ENCODE data around the gene SLC2A1. TPM values are rescaled to one million over a fixed set of nuclear protein-coding genes. Genes with fewer than 3 reads are reported as not detected.

The SLC2A1 gene
- total and polyA plus RNA-seq, 9 of the 15 experiments (the other 6 are each of a cell fraction or from before 2014, with no cell fraction given): 12.6 to 153 (median 48.0) TPM

DNA sequence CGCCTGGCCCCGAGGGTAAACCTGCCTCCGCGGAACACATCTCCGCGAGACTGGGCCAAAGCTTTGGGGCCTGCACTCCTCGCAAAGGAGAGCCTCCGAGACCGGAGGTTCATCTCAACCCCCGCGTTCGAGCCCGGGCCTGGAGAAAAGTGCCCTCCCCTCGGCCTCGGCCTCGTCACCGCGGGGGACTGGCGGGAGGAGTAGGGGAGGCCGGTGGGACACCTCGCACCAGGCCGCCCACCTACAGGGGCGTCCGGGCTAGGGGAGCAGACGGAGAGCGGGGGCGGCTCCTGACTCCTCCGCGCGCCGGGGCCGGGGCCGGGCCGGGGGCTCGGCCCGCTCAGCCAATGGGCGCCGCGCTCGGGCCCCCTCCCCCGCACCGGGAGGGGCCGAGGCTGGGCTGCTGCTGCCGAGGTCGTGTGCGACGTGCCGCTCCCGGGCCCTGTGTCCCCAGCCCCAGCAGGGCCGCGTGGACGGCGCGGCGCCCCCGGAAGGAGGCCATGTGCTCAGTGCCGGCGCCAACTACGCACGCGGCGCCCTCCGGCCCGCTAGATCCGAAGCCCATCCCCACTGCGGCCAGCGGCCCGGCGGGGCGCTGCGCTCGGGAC lies 684 bp downstream of the SLC2A1 start (continued):
- TF ChIP-seq, protein P1, sequence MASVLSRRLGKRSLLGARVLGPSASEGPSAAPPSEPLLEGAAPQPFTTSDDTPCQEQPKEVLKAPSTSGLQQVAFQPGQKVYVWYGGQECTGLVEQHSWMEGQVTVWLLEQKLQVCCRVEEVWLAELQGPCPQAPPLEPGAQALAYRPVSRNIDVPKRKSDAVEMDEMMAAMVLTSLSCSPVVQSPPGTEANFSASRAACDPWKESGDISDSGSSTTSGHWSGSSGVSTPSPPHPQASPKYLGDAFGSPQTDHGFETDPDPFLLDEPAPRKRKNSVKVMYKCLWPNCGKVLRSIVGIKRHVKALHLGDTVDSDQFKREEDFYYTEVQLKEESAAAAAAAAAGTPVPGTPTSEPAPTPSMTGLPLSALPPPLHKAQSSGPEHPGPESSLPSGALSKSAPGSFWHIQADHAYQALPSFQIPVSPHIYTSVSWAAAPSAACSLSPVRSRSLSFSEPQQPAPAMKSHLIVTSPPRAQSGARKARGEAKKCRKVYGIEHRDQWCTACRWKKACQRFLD (CRISPR knock-in tag; IDR thresholded peaks at IDR 0.05): peak; percentile 84; the same call in 1 of the 2 replicates
- no peak for TF ChIP-seq FOXM1 (IDR thresholded peaks at IDR 0.05; ENCODE audit: low read depth)
- TF ChIP-seq FOXM1 (CRISPR knock-in tag; IDR thresholded peaks at IDR 0.05; ENCODE audit: low read depth): 0 out of 2 replicates have a peak, but pooled peaks have one; percentile 6
- no peak for TF ChIP-seq ASH1L (IDR thresholded peaks at IDR 0.05; ENCODE audit: borderline replicate concordance, low read depth, partially characterized antibody)
- peak; percentile 43; the same call in 1 of the 2 replicates for TF ChIP-seq SAFB (IDR thresholded peaks at IDR 0.05; ENCODE audit: borderline replicate concordance, low read depth, low read length)
- TF ChIP-seq, protein P2, sequence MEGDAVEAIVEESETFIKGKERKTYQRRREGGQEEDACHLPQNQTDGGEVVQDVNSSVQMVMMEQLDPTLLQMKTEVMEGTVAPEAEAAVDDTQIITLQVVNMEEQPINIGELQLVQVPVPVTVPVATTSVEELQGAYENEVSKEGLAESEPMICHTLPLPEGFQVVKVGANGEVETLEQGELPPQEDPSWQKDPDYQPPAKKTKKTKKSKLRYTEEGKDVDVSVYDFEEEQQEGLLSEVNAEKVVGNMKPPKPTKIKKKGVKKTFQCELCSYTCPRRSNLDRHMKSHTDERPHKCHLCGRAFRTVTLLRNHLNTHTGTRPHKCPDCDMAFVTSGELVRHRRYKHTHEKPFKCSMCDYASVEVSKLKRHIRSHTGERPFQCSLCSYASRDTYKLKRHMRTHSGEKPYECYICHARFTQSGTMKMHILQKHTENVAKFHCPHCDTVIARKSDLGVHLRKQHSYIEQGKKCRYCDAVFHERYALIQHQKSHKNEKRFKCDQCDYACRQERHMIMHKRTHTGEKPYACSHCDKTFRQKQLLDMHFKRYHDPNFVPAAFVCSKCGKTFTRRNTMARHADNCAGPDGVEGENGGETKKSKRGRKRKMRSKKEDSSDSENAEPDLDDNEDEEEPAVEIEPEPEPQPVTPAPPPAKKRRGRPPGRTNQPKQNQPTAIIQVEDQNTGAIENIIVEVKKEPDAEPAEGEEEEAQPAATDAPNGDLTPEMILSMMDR (IDR thresholded peaks at IDR 0.05 in 2 of 3, conservative IDR thresholded peaks at IDR 0.05 in 1 of 3; ENCODE audit: insufficient read depth in 2 of 3, low read depth in 1 of 3, low read length in 3 of 3): peak in 1 of 3 experiments; percentile 1; a peak in 1 of 6 replicates
- no peak for TF ChIP-seq ZKSCAN8 (CRISPR knock-in tag; IDR thresholded peaks at IDR 0.05)
- TF ChIP-seq ADNP (tag; IDR thresholded peaks at IDR 0.05): no peak
- no peak for TF ChIP-seq JUN (IDR thresholded peaks at IDR 0.05; ENCODE audit: borderline replicate concordance, low read depth, low read length)
- peak; percentile 86; the same call in 1 of the 2 replicates for TF ChIP-seq JUN (CRISPR knock-in tag; IDR thresholded peaks at IDR 0.05; ENCODE audit: borderline replicate concordance)
- TF ChIP-seq, protein P3, sequence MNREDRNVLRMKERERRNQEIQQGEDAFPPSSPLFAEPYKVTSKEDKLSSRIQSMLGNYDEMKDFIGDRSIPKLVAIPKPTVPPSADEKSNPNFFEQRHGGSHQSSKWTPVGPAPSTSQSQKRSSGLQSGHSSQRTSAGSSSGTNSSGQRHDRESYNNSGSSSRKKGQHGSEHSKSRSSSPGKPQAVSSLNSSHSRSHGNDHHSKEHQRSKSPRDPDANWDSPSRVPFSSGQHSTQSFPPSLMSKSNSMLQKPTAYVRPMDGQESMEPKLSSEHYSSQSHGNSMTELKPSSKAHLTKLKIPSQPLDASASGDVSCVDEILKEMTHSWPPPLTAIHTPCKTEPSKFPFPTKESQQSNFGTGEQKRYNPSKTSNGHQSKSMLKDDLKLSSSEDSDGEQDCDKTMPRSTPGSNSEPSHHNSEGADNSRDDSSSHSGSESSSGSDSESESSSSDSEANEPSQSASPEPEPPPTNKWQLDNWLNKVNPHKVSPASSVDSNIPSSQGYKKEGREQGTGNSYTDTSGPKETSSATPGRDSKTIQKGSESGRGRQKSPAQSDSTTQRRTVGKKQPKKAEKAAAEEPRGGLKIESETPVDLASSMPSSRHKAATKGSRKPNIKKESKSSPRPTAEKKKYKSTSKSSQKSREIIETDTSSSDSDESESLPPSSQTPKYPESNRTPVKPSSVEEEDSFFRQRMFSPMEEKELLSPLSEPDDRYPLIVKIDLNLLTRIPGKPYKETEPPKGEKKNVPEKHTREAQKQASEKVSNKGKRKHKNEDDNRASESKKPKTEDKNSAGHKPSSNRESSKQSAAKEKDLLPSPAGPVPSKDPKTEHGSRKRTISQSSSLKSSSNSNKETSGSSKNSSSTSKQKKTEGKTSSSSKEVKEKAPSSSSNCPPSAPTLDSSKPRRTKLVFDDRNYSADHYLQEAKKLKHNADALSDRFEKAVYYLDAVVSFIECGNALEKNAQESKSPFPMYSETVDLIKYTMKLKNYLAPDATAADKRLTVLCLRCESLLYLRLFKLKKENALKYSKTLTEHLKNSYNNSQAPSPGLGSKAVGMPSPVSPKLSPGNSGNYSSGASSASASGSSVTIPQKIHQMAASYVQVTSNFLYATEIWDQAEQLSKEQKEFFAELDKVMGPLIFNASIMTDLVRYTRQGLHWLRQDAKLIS (CRISPR knock-in tag; IDR thresholded peaks at IDR 0.05): no peak; the same call in 1 of the 2 replicates
- no peak for TF ChIP-seq MAFF (IDR thresholded peaks at IDR 0.05; ENCODE audit: low read length)
- peak; percentile 99 for TF ChIP-seq EGR1 (conservative IDR thresholded peaks at IDR 0.05)
- TF ChIP-seq, protein P4, sequence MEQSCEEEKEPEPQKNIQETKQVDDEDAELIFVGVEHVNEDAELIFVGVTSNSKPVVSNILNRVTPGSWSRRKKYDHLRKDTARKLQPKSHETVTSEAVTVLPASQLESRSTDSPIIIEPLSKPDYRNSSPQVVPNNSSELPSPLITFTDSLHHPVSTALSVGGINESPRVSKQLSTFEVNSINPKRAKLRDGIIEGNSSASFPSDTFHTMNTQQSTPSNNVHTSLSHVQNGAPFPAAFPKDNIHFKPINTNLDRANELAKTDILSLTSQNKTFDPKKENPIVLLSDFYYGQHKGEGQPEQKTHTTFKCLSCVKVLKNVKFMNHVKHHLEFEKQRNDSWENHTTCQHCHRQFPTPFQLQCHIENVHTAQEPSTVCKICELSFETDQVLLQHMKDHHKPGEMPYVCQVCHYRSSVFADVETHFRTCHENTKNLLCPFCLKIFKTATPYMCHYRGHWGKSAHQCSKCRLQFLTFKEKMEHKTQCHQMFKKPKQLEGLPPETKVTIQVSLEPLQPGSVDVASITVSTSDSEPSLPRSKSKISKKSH (CRISPR knock-in tag; IDR thresholded peaks at IDR 0.05): no peak
- TF ChIP-seq ZNF143 (CRISPR knock-in tag; IDR thresholded peaks at IDR 0.05): peak; percentile 27; the same call in 1 of the 2 replicates
- TF ChIP-seq, protein P5, sequence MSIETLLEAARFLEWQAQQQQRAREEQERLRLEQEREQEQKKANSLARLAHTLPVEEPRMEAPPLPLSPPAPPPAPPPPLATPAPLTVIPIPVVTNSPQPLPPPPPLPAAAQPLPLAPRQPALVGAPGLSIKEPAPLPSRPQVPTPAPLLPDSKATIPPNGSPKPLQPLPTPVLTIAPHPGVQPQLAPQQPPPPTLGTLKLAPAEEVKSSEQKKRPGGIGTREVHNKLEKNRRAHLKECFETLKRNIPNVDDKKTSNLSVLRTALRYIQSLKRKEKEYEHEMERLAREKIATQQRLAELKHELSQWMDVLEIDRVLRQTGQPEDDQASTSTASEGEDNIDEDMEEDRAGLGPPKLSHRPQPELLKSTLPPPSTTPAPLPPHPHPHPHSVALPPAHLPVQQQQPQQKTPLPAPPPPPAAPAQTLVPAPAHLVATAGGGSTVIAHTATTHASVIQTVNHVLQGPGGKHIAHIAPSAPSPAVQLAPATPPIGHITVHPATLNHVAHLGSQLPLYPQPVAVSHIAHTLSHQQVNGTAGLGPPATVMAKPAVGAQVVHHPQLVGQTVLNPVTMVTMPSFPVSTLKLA (conservative IDR thresholded peaks at IDR 0.05): peak; percentile 9 to 54; a peak in 3 of 4 replicates
- no peak for TF ChIP-seq TAF15 (IDR thresholded peaks at IDR 0.05; ENCODE audit: low read depth, low read length)
